ENCODE measurements around the gene NNT.
"Not testable (repeated sequence)": the region's sequence is repeated elsewhere in the genome, so short reads cannot be mapped to it uniquely, and the experiment has no call there.

NNT gene

DNA sequence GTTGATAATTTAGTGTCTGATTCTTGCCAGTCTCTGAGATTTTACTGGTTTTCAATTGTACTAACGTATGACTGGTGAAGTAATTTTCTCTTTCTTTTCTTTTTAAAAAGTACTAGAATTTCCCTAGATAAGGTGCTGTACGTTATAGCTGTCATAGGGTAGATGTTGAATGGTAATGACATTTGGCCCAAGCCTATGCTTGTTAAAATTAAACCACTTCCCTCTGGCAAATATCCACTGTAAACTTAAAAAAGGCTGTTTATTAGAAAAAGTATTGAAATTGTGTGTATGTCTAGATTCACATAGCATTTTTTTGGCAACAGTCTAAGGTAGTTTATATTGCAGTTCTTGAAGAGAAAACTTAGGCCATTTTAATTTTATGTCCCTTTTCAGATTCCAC is 97.6 kb downstream of the NNT start:
- no peak for TF ChIP-seq MYC (IDR thresholded peaks at IDR 0.05; ENCODE audit: low read depth, low read length)
- TF ChIP-seq, protein P1, sequence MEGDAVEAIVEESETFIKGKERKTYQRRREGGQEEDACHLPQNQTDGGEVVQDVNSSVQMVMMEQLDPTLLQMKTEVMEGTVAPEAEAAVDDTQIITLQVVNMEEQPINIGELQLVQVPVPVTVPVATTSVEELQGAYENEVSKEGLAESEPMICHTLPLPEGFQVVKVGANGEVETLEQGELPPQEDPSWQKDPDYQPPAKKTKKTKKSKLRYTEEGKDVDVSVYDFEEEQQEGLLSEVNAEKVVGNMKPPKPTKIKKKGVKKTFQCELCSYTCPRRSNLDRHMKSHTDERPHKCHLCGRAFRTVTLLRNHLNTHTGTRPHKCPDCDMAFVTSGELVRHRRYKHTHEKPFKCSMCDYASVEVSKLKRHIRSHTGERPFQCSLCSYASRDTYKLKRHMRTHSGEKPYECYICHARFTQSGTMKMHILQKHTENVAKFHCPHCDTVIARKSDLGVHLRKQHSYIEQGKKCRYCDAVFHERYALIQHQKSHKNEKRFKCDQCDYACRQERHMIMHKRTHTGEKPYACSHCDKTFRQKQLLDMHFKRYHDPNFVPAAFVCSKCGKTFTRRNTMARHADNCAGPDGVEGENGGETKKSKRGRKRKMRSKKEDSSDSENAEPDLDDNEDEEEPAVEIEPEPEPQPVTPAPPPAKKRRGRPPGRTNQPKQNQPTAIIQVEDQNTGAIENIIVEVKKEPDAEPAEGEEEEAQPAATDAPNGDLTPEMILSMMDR (IDR thresholded peaks at IDR 0.05; ENCODE audit: low read depth, low read length): no peak
- TF ChIP-seq, protein P2, sequence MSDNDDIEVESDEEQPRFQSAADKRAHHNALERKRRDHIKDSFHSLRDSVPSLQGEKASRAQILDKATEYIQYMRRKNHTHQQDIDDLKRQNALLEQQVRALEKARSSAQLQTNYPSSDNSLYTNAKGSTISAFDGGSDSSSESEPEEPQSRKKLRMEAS (IDR thresholded peaks at IDR 0.05; ENCODE audit: low read depth, low read length): no peak
- TF ChIP-seq POLR2A (IDR thresholded peaks at IDR 0.05; ENCODE audit: extremely low read depth, insufficient read length): no peak
- DNase-seq (ENCODE audit: low read depth): no peak
- no peak overlapping the region for H3K4me3 ChIP-seq (ENCODE audit: low read depth, low read length)

DNA sequence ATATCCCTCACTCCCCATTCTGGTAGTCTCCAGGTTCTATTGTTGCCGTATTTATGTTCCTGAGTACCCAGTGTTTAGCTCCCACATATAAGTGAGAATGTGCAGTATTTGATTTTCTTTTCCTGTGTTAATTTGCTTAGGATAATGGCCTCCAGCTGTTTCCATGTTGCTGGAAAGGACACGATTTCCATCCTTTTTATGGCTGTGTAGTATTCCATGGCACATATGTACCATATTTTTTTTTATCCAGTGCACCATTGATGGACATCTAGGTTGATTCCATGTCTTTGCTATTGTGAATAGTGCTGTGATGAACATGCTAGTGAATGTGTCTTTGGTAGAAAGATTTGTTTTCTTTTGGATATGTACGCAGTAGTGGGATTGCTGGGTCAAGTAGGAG is 98.2 kb downstream of the NNT start:
- no peak overlapping the region for H3K4me3 ChIP-seq (ENCODE audit: low read depth, low read length)
- no peak for DNase-seq (ENCODE audit: low read depth)
- TF ChIP-seq MYC (IDR thresholded peaks at IDR 0.05; ENCODE audit: low read depth, low read length) (no peak), POLR2A (IDR thresholded peaks at IDR 0.05; ENCODE audit: extremely low read depth, insufficient read length) (no peak)
- TF ChIP-seq, protein P2 (IDR thresholded peaks at IDR 0.05; ENCODE audit: low read depth, low read length): no peak
- TF ChIP-seq, protein P1 (IDR thresholded peaks at IDR 0.05; ENCODE audit: low read depth, low read length): no peak

DNA sequence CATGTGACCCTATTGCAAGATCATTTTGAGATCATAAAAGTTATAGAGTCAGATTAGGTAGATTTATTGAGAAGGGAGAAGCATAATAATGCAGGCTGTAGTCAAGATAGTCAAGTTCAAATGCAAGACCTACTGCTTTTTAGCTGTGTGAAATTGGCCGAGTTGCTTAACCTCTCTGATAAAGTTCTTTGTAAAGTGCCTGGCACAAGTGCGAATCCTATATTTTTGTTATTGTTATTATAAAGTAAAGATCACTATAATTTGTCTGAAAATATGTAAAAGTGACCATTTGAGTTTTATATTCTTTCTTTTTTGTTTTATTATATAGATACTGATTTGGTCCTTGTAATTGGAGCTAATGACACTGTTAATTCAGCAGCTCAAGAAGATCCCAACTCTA is 99.3 kb downstream of the NNT start:
- TF ChIP-seq POLR2A (IDR thresholded peaks at IDR 0.05; ENCODE audit: extremely low read depth, insufficient read length) (no peak), MYC (IDR thresholded peaks at IDR 0.05; ENCODE audit: low read depth, low read length) (no peak)
- TF ChIP-seq, protein P2 (IDR thresholded peaks at IDR 0.05; ENCODE audit: low read depth, low read length): no peak
- TF ChIP-seq, protein P1 (IDR thresholded peaks at IDR 0.05; ENCODE audit: low read depth, low read length): no peak
- DNase-seq (ENCODE audit: low read depth): no peak
- no peak overlapping the region for H3K4me3 ChIP-seq (ENCODE audit: low read depth, low read length)

DNA sequence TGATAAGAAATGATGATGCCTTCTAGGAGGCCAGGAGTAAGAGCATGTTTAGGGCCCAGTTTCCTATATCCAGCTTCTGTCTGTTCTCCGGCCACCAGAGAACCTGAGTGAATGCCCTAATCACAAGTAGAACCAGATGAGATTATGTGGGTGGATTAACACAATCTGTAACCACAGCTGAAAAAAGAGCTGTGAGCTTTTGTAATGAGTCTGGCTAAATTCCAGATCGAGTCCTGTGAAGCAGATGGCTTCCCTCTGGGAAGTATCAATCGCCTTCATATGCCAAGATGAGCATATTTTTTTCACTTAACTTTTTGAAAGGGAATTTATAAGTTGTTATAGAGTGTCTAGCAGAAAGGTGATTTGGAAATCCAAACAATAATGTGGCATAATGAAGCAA is 99.8 kb downstream of the NNT start:
- DNase-seq (ENCODE audit: low read depth): no peak
- H3K4me3 ChIP-seq (ENCODE audit: low read depth, low read length): no peak overlapping the region
- TF ChIP-seq POLR2A (IDR thresholded peaks at IDR 0.05; ENCODE audit: extremely low read depth, insufficient read length) (no peak), MYC (IDR thresholded peaks at IDR 0.05; ENCODE audit: low read depth, low read length) (no peak)
- TF ChIP-seq, protein P1 (IDR thresholded peaks at IDR 0.05; ENCODE audit: low read depth, low read length): no peak

DNA sequence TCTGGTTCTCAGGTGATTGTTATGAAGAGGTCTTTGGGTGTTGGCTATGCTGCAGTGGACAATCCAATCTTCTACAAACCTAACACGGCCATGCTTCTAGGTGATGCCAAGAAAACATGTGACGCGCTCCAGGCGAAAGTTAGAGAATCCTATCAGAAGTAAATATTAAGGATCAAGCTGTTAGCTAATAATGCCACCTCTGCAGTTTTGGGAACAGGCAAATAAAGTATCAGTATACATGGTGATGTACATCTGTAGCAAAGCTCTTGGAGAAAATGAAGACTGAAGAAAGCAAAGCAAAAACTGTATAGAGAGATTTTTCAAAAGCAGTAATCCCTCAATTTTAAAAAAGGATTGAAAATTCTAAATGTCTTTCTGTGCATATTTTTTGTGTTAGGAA is 101.3 kb downstream of the NNT start:
- TF ChIP-seq POLR2A (IDR thresholded peaks at IDR 0.05; ENCODE audit: extremely low read depth, insufficient read length): no peak
- TF ChIP-seq, protein P1 (IDR thresholded peaks at IDR 0.05; ENCODE audit: low read depth, low read length): no peak
- no peak for TF ChIP-seq MYC (IDR thresholded peaks at IDR 0.05; ENCODE audit: low read depth, low read length)
- no peak overlapping the region for H3K4me3 ChIP-seq (ENCODE audit: low read depth, low read length)
- no peak for DNase-seq (ENCODE audit: low read depth)

DNA sequence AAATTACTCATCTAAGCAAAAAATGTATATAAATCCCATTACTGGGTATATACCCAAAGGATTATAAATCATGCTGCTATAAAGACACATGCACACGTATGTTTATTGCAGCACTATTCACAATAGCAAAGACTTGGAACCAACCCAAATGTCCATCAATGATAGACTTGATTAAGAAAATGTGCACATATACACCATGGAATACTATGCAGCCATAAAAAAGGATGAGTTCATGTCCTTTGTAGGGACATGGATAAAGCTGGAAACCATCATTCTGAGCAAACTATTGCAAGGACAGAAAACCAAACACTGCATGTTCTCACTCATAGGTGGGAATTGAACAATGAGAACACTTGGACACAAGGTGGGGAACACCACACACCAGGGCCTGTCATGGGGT is 103.6 kb downstream of the NNT start:
- H3K4me3 ChIP-seq (ENCODE audit: low read depth, low read length): not testable (repeated sequence)

More for the DNA sequence above, 103.6 kb downstream of the NNT start:
- not testable (repeated sequence) for DNase-seq (ENCODE audit: low read depth)

Measured in NB4 (cell line).